GM12891 (cell line): ENCODE results near the gene ALK.

Source experiments
- POLR2A ChIP-seq: IDR thresholded peaks from 2 replicates; pipeline ENCODE4 v1.6.1; 2011; ENCODE audit warnings: low read depth, low read length, control low read depth
- POLR2AphosphoS5 ChIP-seq: IDR thresholded peaks from 2 replicates; pipeline ENCODE4 v1.6.1; 2011; ENCODE audit warnings: low read depth, low read length, control low read depth
- POU2F2 ChIP-seq: IDR thresholded peaks from 2 replicates; pipeline ENCODE4 v1.6.1; 2011; ENCODE audit warnings: low read depth, mild to moderate bottlenecking, control low read depth, low read length, moderate library complexity
- SPI1 ChIP-seq: IDR thresholded peaks from 2 replicates; pipeline ENCODE4 v1.6.1; 2011; ENCODE audit warnings: low read depth, low read length, control low read depth
- TAF1 ChIP-seq: IDR thresholded peaks from 2 replicates; pipeline ENCODE4 v1.6.1; 2011; ENCODE audit warnings: low read depth, low read length, control low read depth

- TF ChIP-seq POLR2AphosphoS5 (no peak), POLR2A (no peak), TAF1 (no peak), SPI1 (no peak), POU2F2 (no peak)
Observed at GRCh38 chr2:29405707-29406106, 515.7 kb downstream of the ALK start.
